ENCODE measurements around the gene SCG5. TPM values are rescaled to one million over a fixed set of nuclear protein-coding genes. Genes with fewer than 3 reads are reported as not detected.

Gene SCG5
- polyA plus RNA-seq, 1 donor: 18.2 TPM

DNA sequence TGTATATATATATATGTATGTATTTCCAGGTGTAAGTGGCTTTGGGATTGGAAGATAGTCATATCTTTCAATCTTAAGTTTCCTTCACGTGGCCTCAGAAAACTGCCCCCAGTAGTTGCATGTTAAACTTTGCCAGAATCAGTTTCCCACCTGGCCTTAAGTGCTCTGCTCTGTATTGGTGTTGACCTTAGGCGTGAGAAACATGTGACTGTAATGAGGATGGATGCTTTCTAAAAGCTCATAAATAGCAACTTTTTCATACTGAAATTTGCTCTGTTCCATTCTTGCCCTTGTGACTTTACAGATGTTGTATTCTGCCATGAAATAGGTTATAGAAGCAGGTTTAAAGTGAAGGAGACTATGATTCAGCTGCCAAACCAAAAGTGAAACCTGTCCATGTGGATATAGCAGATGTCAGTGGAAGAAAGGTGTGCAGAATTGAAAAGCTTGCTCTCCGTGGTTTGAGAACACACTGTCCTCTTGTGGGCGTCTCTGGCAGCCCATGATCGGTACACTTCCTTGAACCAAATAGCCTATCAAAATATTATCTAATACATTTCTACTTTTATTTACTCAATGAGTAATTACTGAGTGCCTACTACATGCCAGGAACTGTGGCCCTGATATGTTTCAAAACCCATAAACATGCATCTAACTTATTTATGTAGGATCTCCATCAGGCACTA lies 15.8 kb downstream of the SCG5 start:
- DNase-seq: no peak

GRCh38 chr15:32657941-32658340 lies 16.4 kb downstream of the SCG5 start:
- DNase-seq: no peak

- no peak for DNase-seq
Measured at GRCh38 chr15:32659340-32660155, 18.0 kb downstream of the SCG5 start.

DNA sequence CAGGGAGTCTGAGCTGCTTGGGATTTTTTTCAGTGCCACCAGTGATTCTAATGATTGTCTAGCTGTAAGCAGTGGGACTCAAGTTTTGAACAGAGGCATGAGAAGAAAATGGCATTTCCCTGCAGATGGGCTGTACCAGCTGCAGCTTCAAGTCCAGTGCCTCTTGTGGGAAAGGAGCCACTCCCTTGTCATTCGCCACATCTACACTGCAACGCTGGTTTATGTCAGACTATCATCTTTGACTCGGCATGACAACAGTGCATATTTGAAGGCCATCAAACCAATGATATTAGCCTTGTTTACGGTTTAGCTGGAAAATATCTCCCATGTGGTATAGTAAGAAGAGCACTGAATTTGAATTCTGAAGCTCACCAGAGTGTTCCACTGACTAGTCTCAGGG lies 22.2 kb downstream of the SCG5 start:
- DNase-seq: no peak

GRCh38 chr15:32664796-32665195 lies 23.3 kb downstream of the SCG5 start:
- DNase-seq: no peak

DNA sequence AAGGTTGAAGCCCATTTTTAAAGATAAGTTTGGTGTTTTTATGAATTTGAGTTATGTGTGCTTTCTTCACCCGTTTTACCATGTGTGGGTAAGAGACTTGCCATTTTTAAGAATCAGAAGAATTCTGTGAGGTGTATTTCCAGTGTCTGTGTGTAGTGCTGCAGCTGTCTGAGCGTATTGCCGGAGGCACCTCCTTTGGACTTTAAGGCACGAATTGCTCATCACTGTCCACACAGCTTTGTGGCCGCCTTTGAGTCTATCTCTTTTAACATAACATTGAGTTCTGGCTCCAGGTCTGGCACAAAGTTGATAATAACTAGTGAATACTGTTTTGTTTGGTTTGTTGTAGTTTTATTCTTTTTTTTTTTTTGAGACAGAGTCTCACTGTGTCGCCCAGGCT lies 25.8 kb downstream of the SCG5 start:
- DNase-seq: no peak

DNA sequence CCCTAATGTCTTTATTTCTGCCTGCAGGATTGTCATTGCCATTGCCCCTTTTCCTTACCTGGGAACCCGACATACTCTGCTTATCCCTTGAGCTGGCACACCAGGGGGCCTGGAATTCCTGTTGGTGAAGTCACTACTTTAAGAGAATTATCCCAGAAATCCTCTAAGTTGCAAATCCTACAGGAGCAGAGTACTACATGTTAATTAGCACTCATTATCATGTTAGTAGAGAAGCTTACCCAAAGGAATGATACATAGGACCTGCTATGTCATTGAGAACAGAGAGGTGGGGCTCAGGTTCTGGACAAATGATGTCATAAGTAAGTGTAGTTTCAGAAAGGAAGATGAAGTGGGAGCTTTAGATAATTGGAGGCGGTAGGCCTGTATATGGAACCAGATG lies 27.4 kb downstream of the SCG5 start:
- no peak for DNase-seq

- DNase-seq: no peak
Measured at GRCh38 chr15:32669896-32670611, 28.5 kb downstream of the SCG5 start.

GRCh38 chr15:32670623-32671022 lies 29.1 kb downstream of the SCG5 start:
- no peak for DNase-seq

GRCh38 chr15:32671339-32672325 lies 30.1 kb downstream of the SCG5 start:
- DNase-seq: no peak

- DNase-seq: no peak
Measured at GRCh38 chr15:32674681-32675080, 33.2 kb downstream of the SCG5 start.

DNA sequence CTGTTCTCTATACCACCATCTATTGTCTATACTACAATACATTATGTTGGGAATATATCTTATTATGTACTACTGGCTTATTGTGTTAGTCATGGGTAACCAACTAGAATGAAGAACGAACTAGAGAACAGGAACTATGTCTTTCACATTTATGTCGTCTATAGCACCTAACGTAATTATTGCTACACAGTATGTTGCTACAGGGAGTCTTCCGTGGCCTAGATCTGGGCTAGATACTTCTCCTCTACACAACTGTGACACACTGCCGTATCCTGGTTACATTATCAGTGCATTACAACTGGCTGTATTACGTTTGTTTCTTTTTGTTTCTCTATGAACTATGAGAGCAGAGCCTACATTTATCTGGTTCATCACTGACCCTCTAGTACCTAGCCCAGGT lies 34.0 kb downstream of the SCG5 start:
- DNase-seq: no peak

GRCh38 chr15:32676169-32676568 lies 34.7 kb downstream of the SCG5 start:
- no peak for DNase-seq

GRCh38 chr15:32677238-32677750 lies 35.8 kb downstream of the SCG5 start:
- DNase-seq: no peak

GRCh38 chr15:32679298-32679690 lies 37.8 kb downstream of the SCG5 start:
- no peak for DNase-seq

- no peak for DNase-seq
Measured at GRCh38 chr15:32682569-32682968, 41.1 kb downstream of the SCG5 start.

DNA sequence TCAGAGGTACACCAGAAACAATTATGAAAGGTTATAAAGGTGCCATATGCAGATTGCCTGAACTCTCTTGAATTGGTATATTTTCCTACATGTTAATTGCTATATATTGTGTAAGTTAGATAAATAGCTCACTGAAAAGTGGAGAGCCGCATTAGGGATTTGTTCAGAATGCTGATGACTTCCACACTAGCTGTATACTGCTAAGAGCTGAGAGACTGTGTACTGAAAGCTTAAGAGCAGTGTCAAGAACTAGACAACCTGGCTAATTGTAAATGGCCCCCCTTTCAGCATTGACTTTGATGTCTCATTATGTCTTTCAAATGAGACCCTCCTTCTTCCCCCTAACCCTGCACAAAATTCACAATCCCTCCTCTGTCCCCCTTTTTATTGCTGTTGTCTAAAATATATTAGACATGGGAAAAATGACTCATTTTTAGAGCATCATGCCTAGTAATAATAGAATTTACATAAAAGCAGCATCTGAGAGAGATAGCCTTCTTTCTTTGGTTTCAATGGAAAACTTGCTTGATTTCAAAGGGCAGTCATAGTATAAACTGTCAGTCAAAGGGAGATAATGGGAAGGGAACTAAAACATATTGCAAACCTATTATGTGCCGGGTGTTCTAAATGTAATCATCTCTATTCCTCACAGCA lies 41.6 kb downstream of the SCG5 start:
- no peak for DNase-seq

DNA sequence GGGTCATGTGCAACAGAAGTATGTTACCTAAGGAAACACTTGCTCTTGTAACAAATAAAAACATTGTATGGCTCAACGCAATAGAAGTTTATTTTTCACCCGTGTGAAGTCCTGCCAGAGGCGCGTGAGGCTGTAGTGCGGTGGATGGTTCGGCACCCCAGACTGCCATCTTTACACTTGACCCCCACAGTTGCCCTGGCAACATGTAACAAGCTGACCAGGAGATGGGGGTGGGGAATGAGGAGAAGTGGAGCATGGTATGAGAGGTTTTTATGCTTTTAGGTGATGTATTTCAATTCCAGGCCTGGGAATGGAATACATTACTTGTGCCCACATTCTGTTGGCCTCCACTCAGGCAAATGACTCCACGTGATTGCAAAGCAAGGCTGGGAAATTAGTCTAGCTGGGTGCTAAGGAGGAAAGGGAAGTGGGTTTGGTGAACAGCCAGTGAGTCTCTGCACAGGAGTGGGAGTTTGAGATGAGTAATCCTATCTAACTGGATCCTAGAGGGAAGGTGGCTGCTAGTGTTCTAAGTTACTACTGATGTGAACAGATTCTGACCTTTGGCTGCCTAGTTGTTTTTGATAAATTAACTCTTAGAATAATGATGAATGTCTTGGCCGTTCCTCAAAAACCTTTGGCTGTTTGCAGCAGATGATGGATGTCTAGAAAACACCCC lies 42.5 kb downstream of the SCG5 start:
- no peak for DNase-seq

- no peak for DNase-seq
Measured at GRCh38 chr15:32685576-32685975, 44.1 kb downstream of the SCG5 start.

- no peak for DNase-seq
Measured at GRCh38 chr15:32687556-32687955, 46.0 kb downstream of the SCG5 start.
